ENCODE results near the gene PTCD2.
"Not testable (repeated sequence)": the region's sequence is repeated elsewhere in the genome, so short reads cannot be mapped to it uniquely, and the experiment has no call there.

The PTCD2 gene

DNA sequence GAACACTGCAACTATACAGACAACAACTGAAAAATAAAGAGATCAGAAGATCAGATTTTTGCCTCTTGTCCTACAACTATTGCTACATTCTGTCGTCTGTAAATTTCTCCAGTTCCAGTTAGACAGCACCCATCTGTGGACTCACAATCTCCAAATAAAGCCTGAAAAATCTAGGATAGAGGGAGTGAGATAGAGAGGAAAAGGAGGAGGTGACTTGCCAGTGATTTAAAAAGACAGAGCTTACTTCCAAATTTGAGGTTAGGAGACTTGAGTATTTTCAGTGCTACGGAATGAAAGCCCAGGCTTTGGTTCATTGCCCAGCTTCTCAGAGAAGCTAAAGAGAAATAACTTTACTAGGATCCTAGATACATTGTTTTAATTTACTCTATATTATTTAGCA is 63.6 kb downstream of the PTCD2 start:
- no peak for DNase-seq

DNA sequence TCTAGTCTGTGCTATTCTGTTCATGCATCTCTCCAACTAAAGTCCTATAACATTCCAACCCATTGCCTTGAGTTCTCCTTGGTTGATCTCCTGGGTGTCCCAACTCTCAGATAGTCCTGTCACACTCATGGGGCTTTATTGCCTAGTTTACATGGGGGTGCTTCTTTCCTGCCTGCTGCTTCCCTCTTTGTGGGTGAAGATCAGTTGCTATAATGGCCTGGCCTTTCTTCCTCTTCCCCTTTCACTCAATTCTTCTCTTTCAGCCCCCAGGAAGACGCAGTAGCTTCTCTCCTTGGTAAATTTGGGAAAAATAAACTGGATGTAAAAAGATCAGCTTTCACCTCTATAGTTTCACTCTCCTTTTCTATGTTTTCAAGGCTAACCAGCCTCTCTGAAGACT is 66.5 kb downstream of the PTCD2 start:
- no peak for DNase-seq

DNA sequence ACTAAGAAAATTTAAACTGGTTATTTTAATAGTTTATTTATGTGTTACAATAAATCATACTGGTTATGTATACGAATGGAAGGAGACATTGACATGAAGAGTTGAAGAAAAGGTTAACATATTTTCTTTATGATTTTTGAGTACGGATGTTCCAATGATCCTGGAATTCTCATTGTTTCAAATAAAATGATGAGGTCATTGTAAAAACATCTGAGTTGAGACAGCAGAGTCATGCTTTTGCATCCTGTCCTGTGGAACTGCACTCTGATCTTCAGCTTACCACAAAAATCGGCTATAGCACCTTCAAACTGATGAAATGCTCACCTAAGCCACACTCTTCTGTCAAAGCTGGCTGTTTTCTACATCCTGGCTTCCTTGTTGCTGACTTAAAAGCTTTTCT is 67.8 kb downstream of the PTCD2 start:
- no peak for DNase-seq

DNA sequence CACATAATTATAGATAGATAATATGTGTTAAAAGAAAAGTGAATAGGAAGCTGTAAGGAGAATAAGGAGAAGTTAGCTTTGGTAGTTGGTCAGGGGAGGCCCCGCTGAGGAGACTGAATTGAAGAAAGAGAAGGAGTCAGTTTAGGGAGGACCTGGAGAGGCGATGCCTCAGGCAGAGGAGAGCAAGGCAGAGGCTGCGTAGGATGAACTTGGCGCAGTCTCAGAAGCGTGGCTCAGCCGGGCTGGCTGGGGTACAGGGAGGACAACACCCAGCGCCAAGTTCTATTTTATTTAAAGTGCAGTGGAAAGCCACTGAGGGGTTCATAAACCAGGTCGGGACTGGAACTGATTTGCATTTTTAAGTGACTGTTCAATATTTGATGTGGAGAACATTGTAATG is 68.5 kb downstream of the PTCD2 start:
- DNase-seq: no peak

DNA sequence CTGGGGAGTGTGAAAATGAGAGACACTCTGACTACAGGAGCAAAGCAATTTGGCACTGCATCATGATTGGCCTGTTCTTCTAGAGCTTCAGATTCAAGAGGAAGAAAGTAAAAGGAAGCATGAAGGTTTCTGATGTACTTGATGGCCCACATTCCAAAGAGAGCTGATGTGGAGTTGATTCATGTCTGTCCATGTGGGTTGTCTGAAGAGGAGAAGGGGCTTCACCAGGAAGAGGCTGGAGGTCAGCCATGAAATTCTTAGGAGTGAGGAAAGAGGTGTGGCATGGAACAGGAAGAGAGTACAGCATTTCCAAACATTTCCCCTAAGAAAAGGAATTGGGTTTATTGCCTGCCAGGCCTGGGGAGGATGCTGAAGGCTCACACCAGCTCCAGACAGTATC is 70.7 kb downstream of the PTCD2 start:
- DNase-seq: no peak

DNA sequence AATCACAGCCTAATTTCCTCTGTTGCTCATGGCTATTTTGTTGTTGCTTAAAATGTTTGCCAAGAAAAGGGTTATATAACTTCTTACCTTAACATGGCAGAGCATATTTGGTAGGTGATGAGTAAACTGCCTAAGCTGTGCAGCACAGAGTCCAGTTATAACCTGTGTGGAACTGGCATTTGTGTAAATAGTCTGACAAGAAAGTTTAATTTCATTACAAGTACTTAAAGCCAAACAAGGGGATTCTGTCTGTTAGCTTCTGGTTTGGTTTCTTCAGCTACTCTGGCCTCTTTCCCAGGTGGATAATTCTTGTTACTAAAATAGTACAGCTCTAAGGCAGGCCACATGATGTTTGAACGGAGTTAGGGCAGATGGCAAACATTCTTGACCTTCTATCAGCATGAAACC is 72.2 kb downstream of the PTCD2 start:
- no peak for DNase-seq

DNA sequence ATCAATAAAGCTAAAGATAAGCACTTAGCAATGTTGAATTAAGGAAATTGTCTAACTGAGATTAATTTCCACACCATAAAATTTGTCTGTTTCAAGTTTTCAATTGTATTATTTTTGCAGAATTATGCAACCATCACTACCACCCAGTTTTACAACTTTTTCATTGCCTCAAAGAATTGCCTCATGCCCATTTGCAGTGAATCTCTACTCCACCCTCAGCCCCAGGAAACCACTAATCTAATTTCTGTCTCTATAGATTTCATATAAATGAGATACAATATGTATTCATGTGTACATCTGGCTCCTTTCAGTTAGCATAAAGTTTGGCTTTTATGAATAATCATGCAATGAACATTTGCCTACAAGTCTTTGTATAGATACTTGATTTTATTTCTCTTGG is 72.9 kb downstream of the PTCD2 start:
- DNase-seq: no peak

DNA sequence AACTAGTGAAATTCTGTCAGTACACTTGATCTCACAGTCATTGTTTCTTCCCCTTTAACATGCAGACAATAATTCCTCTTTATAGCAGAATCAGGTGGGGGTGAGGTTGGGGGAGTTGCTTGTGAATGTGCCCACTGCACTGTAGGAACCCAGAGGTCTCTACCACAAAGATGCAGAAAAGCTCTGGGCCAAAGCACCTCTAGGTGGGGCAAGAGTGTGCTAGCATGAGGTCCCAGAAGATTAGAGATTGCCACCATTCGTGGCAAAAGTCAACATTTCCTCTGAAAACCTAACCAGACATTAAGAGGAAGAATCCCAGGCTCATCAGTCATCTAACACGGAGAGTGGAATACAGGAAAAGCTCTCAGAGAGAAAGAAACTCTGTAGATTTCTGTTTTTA is 74.5 kb downstream of the PTCD2 start:
- no peak for DNase-seq

DNA sequence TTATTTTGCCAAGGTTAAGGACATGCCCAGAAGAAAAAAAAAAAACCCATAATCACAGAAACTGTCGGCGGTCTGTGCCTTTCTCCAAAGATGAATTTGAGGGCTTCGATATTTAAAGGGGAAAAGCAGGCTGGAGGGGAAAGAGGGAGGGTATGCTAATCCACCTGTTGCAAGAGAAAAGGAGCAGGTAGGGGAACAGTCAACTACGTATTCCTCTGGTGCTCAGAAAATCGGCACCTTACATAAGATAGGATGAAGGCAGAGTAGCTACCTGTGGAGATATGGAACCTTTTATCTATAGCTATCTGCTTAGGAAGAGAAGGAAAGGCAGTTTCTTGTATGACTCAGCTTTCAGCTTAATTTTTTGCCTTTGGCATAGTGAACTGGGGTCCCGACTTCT is 77.7 kb downstream of the PTCD2 start:
- DNase-seq: no peak

DNA sequence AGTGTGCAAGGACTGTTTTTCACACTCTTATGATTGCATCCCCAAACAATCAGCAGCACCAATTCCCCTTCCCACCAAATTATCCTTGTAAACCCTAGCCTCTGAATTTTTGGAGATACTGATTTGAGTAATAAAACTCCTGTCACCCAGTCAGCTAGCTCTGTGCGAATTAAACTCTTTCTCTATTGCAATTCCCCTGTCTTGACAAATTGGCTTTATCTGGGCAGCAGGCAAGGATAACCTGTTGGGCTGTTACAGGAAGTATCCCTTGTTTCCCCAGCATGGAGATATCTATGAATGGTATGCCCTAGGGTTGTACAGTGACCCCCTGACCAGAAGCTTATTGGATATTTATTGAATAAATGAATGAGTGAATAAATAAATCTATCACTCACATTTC is 80.8 kb downstream of the PTCD2 start:
- no peak for DNase-seq

DNA sequence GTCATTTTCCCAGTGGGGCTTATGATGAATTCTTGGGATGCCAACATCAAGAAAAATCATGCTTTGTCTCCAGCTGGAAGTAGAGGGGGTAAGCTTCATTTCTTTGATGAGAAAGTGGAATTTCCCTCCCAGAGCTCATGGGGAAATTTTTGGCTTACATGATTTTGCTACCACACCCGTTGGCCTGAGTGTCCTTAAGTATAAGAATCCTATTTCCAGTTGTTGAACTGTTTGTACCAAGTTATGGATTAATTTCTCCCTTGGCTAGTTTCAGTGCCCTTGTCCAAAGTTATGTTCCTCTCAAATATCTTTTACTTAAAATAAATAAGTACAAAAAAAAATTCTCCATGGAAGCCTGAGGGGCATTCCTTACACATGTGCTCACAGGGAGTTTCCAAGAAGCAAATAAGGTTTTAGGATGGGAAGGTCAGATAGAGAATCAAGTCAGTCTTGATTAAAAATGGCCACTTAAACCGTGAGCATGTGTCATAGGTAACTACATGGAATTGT is 82.3 kb downstream of the PTCD2 start:
- DNase-seq: no peak

DNA sequence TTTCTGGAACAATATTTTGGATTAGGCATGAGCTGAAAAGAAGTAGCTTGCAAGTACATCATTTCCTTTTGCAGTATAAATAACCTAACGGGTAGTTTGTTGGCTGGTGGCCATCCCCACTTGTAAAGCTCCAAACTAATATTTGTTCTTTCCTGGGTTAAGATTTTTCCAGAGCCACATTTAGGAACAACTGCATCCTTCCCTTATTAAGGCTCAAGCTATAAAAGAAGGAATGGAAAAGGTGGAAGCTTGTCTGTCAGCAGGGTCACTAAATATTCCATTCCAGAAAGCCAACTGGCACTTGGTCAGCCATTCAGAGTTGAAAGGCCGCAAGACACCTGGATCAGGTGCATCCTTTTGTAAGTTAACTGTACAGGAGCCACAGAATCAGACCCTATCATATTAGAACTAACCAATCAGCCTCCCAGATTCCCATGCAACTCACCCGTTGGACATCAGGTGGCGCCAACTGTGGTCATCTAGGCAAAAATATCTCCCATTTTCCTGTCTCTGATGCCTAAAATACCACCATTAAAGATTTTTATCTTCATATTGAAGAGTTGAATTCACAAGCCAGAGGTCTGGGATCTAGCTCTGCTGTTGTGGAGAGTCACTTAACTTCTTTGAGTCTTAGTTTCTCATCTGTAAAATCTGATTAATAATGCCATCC is 82.9 kb downstream of the PTCD2 start:
- no peak for DNase-seq

DNA sequence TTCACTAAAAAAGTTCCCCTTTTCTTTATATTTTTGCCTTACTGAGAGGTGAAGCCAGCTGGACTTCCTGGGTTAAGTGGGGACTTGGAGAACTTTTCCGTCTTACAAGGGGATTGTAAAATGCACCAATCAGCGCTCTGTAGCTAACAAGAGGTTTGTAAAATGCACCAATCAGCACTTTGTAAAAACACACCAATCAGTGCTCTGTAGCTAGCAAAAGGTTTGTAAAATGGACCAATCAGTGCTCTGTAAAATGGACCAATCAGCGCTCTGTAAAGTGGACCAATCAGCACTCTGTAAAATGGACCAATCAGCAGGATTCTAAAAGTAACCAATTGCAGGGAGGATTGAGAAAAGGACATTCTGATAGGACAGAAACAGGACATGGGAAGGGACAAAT is 84.6 kb downstream of the PTCD2 start:
- not testable (repeated sequence) for DNase-seq

DNA sequence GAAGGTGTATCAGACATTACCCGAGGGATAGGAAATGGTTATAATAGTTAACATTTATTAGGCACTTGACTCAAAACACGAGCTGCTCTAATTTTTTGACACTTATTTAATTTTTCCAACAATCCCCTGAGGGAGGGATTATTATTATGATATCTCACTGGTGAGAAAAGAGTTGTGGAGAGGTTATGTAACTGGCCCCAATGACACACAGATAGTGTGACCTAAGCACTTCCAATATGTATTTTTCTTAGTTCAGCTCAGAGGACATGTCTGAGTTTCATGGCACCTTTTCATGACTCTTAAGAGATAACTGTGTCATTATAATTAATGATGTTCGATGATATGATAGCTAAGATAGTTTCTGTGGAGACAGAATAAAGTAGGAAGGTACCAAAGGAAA is 86.9 kb downstream of the PTCD2 start:
- no peak for DNase-seq

DNA sequence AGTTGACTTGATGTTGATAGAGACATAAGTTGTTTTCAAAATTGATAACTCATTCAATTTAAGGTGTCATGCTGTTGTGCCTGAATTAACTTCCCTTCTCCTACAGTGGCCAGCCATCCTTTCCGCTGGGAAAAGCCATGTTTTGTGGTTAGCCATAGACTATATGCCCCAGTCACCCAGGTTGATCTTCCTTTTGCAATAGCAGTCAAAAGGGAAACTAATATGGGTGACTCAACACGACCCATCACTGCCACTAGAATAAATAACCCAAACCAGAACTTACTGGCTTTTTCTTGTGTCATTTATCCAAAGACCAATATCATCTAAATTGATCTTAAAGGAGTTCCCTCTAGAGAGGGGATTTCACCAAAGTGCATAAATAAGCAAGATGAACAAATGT is 87.4 kb downstream of the PTCD2 start:
- DNase-seq: no peak

DNA sequence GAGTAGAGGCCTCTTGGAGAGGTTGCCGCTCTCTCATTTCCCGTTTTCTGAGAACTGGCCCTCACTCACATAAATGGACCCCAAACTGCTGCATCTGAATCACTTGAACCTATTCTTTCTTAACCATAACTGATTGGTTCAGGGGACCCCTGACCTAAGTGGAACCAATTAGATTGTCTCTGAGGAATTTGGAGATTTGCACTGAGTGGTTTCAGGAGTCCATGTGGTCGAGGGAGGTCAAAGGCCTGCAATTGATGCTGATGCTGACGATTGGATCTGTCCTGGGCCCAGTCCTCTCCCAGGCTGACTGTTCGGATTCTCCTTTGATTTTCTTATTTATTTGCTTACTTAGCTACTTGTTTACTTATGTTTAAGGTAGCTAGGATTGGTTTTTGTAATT is 88.0 kb downstream of the PTCD2 start:
- DNase-seq: no peak

DNA sequence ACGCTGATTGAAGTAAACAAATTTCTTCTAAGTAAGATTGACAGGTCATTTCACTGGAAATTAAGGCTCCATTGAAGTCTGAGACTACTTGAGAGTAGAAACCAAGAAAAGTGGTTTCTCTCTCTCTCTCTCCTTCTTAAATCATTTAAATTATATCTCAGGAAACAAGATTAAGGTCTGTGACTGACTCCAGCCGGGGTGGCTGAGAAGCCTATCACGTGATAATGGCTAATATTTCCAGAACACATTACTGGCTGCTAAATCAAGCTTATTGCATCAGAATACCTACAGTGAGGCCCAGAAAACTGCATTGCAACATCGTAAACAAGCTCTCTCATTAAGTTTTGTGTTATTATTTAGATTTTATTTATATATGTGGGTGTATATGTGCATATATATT is 88.4 kb downstream of the PTCD2 start:
- DNase-seq: no peak

DNA sequence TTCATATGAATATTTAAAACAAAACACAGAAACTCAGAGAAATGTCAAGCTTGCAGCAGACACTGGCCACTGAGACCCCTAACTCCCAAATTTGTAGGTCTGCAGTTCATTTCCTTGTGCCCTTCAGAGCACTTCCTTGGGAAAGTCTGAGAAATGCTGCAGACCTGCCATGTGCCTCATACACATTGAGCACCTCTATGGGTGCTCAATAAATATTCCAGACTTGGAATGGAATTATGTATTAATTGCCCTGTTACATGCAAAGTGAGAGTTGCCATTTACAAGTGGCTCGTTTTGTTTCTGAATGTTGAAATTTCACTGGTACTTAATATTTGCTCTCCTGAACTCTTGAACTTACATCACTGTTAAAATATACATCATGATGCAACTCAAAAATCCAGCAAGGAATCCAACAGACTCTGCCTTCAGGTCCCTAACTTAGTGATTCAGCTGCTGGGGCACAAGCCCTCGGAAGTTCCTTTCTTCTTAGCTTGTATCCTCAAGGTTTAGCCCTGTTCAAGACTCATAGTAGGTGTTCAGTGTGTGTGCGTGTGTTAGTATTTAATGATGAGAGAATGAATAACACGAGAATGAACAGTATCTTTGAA is 90.6 kb downstream of the PTCD2 start:
- no peak for DNase-seq

DNA sequence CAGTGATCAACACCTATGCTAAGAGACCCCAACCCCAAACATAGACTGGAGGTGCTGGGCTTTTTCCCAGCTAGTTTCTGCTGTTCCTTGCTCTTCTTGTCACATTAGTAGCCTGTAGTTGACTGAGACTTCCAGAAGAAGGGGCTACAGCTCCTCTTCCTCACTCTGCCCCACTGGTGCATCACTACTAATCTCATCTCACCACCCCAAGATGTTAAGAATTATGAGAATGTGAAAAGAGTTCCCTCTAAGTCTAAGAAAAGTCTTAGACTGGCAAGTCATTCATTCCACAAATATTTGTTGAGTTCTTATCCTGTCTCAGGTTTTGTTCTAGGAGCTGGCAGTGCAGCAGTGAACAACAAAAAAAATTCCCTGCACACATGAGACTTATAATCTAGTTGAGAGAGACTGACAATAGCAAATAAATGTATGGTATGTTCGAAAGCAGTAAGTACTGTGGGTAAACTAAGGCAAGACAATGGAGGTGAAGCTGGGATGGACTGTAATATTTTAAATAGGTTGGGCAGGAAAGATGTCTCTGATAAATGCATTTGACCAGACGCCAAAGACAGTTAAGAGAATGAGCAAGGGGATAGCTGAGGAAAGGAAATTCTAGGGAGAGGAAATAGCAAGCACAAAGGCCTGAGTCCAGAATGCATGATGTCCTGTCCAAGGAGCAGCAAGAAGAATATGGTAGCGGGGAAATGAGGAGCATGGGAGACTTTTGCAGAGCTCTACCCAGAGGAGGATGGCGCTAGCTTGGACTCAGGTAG is 92.3 kb downstream of the PTCD2 start:
- DNase-seq: no peak

DNA sequence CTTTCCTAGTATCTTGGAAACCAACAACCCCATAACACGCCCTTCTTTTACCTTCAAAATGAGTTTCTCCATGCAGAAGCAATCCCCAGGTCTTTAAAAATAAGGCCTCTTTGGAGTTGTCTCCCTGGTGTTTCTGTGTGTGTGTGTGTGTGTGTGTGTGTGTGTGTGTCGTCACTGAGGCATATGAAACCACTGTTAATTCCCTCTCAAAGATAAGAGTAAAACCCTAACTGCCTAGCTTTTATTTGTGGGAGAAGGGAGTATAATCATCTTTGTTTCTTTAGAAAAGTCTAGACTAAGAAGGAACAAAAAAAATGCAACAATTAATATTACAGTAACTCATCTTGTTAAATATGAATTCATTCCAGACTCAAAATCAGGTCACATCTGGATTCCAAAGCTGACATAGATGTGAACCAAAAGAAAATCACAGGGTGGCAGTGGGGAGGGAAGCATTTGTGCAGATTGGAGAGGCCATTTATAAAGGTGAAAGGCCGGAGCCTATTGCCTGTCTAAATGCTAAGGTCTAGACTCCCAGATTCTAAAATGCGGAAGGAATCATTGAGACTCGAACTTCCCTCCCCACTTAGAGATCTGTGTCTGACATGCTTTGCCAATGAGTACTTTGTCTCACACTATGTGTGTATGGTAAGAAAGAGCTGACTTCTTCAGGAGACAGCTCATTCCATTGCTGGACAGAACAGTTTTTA is 95.6 kb downstream of the PTCD2 start:
- no peak for DNase-seq

DNA sequence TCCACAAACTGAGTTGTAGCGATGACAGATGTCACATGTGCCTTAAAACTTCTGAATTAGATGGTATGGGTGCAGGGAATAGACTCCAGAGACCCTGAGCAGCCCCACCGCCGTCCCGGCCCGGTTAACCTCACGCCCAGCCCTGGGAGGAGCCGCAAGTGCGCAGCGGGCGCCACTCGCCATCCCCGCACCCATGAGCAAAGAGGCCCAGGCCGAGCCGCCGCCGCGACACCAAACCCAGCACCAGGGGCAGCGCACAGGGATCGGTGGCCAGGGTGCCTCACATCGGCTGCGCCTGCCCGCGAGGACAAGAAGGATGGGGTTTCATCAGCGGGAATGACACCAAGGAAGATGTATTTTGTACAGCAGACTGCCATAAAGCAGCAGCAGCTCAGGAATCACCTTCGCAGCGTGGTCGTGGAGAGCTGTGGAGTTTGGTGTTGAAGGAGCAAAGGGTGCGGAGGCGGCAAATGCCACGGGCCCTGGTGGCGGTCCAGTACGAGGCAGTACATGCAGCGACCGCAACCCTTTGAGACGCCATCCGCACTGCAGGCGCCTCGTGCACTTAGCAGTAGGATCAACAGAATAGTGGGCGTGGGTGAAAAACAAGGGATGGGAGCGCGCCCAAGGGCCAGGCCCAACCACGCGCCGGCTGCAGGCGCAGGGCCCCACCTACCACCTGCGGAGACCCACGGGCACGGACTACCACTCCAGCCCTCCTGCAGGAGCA is 97.3 kb downstream of the PTCD2 start:
- DNase-seq: no peak
